Bronchial epithelial cell (primary cell): Measurements from ENCODE around the gene CDK15. TPM values are rescaled to one million over a fixed set of nuclear protein-coding genes. Genes with fewer than 3 reads are reported as not detected.
"Not testable (repeated sequence)": the region's sequence is repeated elsewhere in the genome, so short reads cannot be mapped to it uniquely, and the experiment has no call there.

Experiments
- DNase-seq: peaks from one replicate; pipeline ENCODE4 v3.0.0-alpha.2; 2010; ENCODE audit warnings: low read depth
- FAIRE-seq: peaks from 2 replicates; lab custom pipeline; 2011; peaks lifted over from hg19 to GRCh38; lab: Jason Lieb, UNC
- H3K27me3 ChIP-seq: 2 replicates; pipeline ENCODE4 v1.5.1; 2011; ENCODE audit warnings: low read length; ENCODE audit not compliant: control insufficient read depth, insufficient read depth
- H3K36me3 ChIP-seq: 2 replicates; pipeline ENCODE4 v1.5.1; 2011; ENCODE audit warnings: low read length; ENCODE audit not compliant: control insufficient read depth, insufficient read depth
- H3K4me3 ChIP-seq: 2 replicates; pipeline ENCODE4 v1.5.1; 2011; ENCODE audit warnings: mild to moderate bottlenecking, low read depth, low read length, control low read depth
- CTCF ChIP-seq: IDR thresholded peaks from 2 replicates; pipeline ENCODE4 v1.5.1; 2011; ENCODE audit warnings: mild to moderate bottlenecking, moderate library complexity, low read length, control low read depth, inconsistent platforms; ENCODE audit not compliant: insufficient read depth, severe bottlenecking
- total RNA-seq: library from RNA; depleted of rRNA; stranded (reverse); fragments of >200 nt; gene quantifications from 2 replicates; pipeline ENCODE4 v1.2.1, GENCODE V29; 2014

Gene CDK15
- total RNA-seq, 1 donor from 2014 or later = 0.26 TPM

GRCh38 chr2:201837391-201837790 is 31.1 kb downstream of the CDK15 start:
- DNase-seq (no peak), FAIRE-seq (no peak)
- Histone ChIP-seq H3K27me3 (no peaks in the 10 kb centered on the region), H3K4me3 (no peak overlapping the region), H3K36me3 (no peaks in the 10 kb centered on the region)
- TF ChIP-seq CTCF = no peak

GRCh38 chr2:201837824-201838431 is 31.6 kb downstream of the CDK15 start:
- TF ChIP-seq CTCF = no peak
- Histone ChIP-seq H3K36me3 (no peaks in the 10 kb centered on the region), H3K4me3 (no peak overlapping the region), H3K27me3 (no peaks in the 10 kb centered on the region)
- FAIRE-seq (no peak), DNase-seq (no peak)

GRCh38 chr2:201839727-201840126 is 33.4 kb downstream of the CDK15 start:
- FAIRE-seq = no peak
- no peak for DNase-seq
- Histone ChIP-seq H3K4me3 (no peak overlapping the region), H3K27me3 (no peaks in the 10 kb centered on the region), H3K36me3 (no peaks in the 10 kb centered on the region)
- TF ChIP-seq CTCF = no peak

- DNase-seq = no peak
- Histone ChIP-seq H3K4me3 (no peak overlapping the region), H3K36me3 (no peaks in the 10 kb centered on the region), H3K27me3 (no peaks in the 10 kb centered on the region)
- FAIRE-seq = no peak
- TF ChIP-seq CTCF = no peak
These were observed 34.4 kb downstream of the CDK15 start for GRCh38 chr2:201840726-201841125.

GRCh38 chr2:201842131-201842860 is 36.0 kb downstream of the CDK15 start:
- no peaks in the 10 kb centered on the region for H3K36me3 ChIP-seq
- TF ChIP-seq CTCF = no peak
- DNase-seq (no peak), FAIRE-seq (no peak)
- H3K4me3 ChIP-seq = no peak overlapping the region
- H3K27me3 ChIP-seq = no peaks in the 10 kb centered on the region

- DNase-seq, H3K4me3 ChIP-seq, H3K36me3 ChIP-seq, FAIRE-seq, H3K27me3 ChIP-seq: not testable (repeated sequence)
These were observed 38.6 kb downstream of the CDK15 start for GRCh38 chr2:201844922-201845321.
